T-helper 17 cell (primary cell): ENCODE data around the gene AHCYL1. TPM values are rescaled to one million over a fixed set of nuclear protein-coding genes. Genes with fewer than 3 reads are reported as not detected.

Source experiments
- ATAC-seq: fragments of 150-1000 bp; cut with Tn5 transposase; 2 replicates; pipeline ENCODE4 v1.10.0; 2021; ENCODE audit warnings: mild to moderate bottlenecking, moderate library complexity
- DNase-seq, 3 donors: peaks; one replicate each; pipeline versions ENCODE4 v3.0.0 to v3.0.0-alpha.2; 2020 to 2021
- H3K9me3 ChIP-seq: one replicate; pipeline ENCODE4 v1.7.0; 2013; ENCODE audit warnings: low read length, mild to moderate bottlenecking; ENCODE audit not compliant: control insufficient read depth, poor library complexity, severe bottlenecking
- H3K27ac Mint-ChIP-seq: one replicate; pipeline ENCODE4 v1.8.0; 2022; ENCODE audit warnings: mild to moderate bottlenecking, moderate library complexity, mixed read lengths
- H3K27me3 Mint-ChIP-seq: one replicate; pipeline ENCODE4 v1.8.0; 2022; ENCODE audit warnings: mixed read lengths
- H3K36me3 Mint-ChIP-seq: one replicate; pipeline ENCODE4 v1.8.0; 2022; ENCODE audit warnings: low read depth, mixed read lengths
- H3K4me1 Mint-ChIP-seq: one replicate; pipeline ENCODE4 v1.8.0; 2022; ENCODE audit warnings: mild to moderate bottlenecking, mixed read lengths
- H3K4me3 Mint-ChIP-seq: one replicate; pipeline ENCODE4 v1.8.0; 2022; ENCODE audit warnings: mild to moderate bottlenecking, moderate library complexity, mixed read lengths
- total RNA-seq, 4 donors: library from RNA in 2 of 4; stranded (reverse) in 2 of 4; gene quantifications; one replicate each; pipeline ENCODE4 v1.2.3 and lab custom pipeline; 2022 to 2026

Gene AHCYL1
- total RNA-seq, 2 donors from 2014 or later: 16.5 to 21.3 TPM

DNA sequence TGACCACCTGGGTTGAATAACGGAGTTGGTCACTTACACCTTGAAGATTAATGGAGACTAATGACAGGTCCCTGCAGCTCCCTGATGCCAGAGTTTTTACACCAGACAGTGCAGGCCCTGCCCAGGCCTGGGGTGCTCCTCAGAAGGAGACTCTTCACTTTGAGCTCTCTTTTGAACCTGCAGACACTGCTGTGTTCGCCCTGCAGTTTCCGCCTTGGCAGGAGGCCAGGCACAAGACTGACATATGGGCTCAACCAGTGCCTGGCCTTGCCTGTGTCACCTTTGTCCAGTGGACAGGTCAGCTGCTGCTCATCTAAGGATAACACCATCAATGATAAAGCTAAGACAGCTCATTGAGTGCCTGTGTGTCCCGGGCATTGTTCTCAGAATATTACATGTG, 55.1 kb downstream of the AHCYL1 start:
- Mint-ChIP-seq H3K4me3 (no peak overlapping the region), H3K27ac (no peak overlapping the region), H3K4me1 (peaks cover 13% of the 10 kb centered on the region), H3K36me3 (peaks cover 8% of the 10 kb centered on the region), H3K27me3 (no peaks in the 10 kb centered on the region)
- no peak for DNase-seq
- ATAC-seq: no peak
- H3K9me3 ChIP-seq: no peaks in the 10 kb centered on the region

DNA sequence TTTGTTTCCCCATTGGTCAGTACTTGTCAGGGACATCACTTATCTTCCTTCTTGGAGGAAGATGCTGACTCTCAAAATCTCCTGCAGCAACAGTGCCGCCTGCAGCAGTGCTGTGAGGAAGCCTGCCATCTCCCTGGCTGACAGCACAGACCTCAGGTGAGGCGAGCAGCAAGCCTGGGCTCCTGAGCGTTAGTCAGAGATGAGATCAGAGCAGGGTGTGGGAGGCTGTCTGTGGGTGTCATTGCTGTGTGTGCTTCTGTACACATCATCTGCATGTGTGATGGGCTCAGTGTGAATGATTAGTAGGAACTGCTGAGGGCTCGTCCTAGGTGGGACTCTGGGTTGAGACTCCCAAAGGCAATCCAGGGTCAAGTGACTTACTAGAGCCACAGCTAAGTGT, 56.0 kb downstream of the AHCYL1 start:
- Mint-ChIP-seq H3K4me1 (peaks cover 7% of the 10 kb centered on the region), H3K36me3 (peaks cover 11% of the 10 kb centered on the region), H3K27ac (no peak overlapping the region), H3K4me3 (no peak overlapping the region), H3K27me3 (no peaks in the 10 kb centered on the region)
- DNase-seq (no peak), ATAC-seq (no peak)
- H3K9me3 ChIP-seq: no peaks in the 10 kb centered on the region

DNA sequence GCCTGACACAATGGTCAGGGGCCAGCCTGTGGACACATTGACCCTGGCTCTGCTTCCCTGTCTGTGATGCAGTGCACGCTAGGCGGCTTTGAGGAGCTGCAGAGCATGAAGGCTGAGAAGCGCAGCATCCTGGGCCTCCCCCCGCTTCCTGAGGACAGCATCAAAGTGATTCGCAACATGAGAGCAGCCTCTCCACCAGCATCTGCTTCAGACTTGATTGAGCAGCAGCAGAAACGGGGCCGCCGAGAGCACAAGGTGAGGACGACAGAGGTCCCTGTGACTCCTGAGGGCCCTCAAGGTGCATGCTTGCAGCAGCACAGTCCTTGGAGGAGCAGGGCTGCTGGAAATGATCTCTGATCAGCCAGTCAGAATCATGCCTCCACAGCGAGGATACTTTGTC, 58.5 kb downstream of the AHCYL1 start:
- no peak overlapping the region for H3K4me3 Mint-ChIP-seq
- ATAC-seq (no peak), DNase-seq (no peak)
- no peak overlapping the region for H3K27ac Mint-ChIP-seq
- H3K36me3 Mint-ChIP-seq: peaks cover 14% of the 10 kb centered on the region
- H3K9me3 ChIP-seq: no peaks in the 10 kb centered on the region
- peaks cover 3% of the 10 kb centered on the region for H3K4me1 Mint-ChIP-seq
- no peaks in the 10 kb centered on the region for H3K27me3 Mint-ChIP-seq

GRCh38 chr1:110047463-110047862, 62.9 kb downstream of the AHCYL1 start:
- Mint-ChIP-seq H3K4me1 (peaks cover 3% of the 10 kb centered on the region), H3K27ac (no peak overlapping the region), H3K4me3 (no peak overlapping the region), H3K36me3 (peaks cover 20% of the 10 kb centered on the region), H3K27me3 (no peaks in the 10 kb centered on the region)
- ATAC-seq (no peak), DNase-seq (no peak)
- no peaks in the 10 kb centered on the region for H3K9me3 ChIP-seq

- H3K27me3 Mint-ChIP-seq: no peaks in the 10 kb centered on the region
- H3K27ac Mint-ChIP-seq: peak overlapping the region; percentile 39
- H3K4me3 Mint-ChIP-seq: no peak overlapping the region
- ATAC-seq (no peak), DNase-seq (no peak)
- H3K9me3 ChIP-seq: no peaks in the 10 kb centered on the region
- H3K4me1 Mint-ChIP-seq: peaks cover 6% of the 10 kb centered on the region
- H3K36me3 Mint-ChIP-seq: peaks cover 20% of the 10 kb centered on the region
Observed at GRCh38 chr1:110048240-110048639, 63.7 kb downstream of the AHCYL1 start.

DNA sequence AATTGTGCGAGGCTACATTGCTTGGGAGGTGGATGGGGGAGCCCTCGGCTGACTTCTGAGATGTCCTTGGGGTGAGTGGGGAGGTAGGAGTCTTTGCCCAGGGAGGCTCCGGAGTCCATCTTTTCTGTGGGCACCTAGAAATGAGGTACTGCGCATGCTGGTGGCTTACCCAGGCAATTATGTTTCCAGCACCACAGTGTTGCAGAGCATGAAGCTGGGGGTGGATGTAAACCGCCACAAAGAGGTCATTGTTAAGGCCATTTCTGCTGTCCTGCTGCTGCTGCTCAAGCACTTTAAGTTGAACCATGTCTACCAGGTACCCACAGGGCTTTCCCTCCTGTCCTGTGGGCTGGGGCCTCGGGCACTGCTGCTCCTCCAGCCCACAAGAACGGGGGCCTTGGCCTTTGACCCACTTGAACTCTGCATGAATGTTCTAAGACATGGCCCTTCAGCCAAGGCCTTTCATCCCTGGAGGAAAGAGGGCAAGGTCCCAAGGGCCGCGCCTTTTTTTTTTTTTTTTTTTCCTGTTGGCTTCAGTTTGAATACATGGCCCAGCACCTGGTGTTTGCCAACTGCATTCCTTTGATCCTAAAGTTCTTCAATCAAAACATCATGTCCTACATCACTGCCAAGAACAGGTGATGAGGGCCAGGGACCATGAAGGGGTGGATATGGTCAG, 64.5 kb downstream of the AHCYL1 start:
- Mint-ChIP-seq H3K4me1 (peaks cover 8% of the 10 kb centered on the region), H3K4me3 (no peak overlapping the region), H3K36me3 (peaks cover 20% of the 10 kb centered on the region), H3K27ac (no peak overlapping the region), H3K27me3 (no peaks in the 10 kb centered on the region)
- ATAC-seq: no peak
- no peaks in the 10 kb centered on the region for H3K9me3 ChIP-seq
- DNase-seq: no peak

GRCh38 chr1:110049801-110050601, 65.4 kb downstream of the AHCYL1 start:
- H3K4me3 Mint-ChIP-seq: no peak overlapping the region
- H3K27ac Mint-ChIP-seq: no peak overlapping the region
- peaks cover 19% of the 10 kb centered on the region for H3K36me3 Mint-ChIP-seq
- H3K27me3 Mint-ChIP-seq: no peaks in the 10 kb centered on the region
- peaks cover 8% of the 10 kb centered on the region for H3K4me1 Mint-ChIP-seq
- DNase-seq (no peak), ATAC-seq (no peak)
- no peaks in the 10 kb centered on the region for H3K9me3 ChIP-seq

GRCh38 chr1:110050602-110051261, 66.2 kb downstream of the AHCYL1 start:
- H3K27me3 Mint-ChIP-seq: no peaks in the 10 kb centered on the region

DNA sequence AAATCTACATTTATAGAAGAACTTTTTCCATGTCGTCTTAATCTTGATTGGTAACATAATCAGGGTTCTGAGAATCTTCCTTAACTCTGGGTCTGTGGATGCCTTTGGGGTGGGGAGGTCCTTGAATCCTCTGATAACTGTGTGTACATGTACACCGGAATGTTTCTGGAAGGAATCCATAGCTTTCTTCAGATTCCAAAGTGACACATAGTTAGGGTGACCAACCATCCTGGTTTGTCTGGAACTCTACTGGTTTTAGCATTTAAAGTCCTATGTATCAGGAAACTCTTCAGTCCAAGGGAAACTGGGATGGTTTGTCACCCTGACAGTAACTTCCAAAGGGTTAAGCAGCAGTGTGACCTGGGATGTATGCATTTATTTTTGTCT, 66.7 kb downstream of the AHCYL1 start:
- DNase-seq (no peak), ATAC-seq (no peak)
- Mint-ChIP-seq H3K27ac (peak overlapping the region; percentile 9), H3K27me3 (no peaks in the 10 kb centered on the region), H3K36me3 (peaks cover 16% of the 10 kb centered on the region), H3K4me3 (no peak overlapping the region), H3K4me1 (peaks cover 8% of the 10 kb centered on the region)
- H3K9me3 ChIP-seq: no peaks in the 10 kb centered on the region

More at GRCh38 chr1:110050602-110051261, 66.2 kb downstream of the AHCYL1 start:
- Mint-ChIP-seq H3K36me3 (peaks cover 16% of the 10 kb centered on the region), H3K4me1 (peaks cover 8% of the 10 kb centered on the region), H3K27ac (no peak overlapping the region), H3K4me3 (no peak overlapping the region)
- no peaks in the 10 kb centered on the region for H3K9me3 ChIP-seq
- no peak for DNase-seq
- ATAC-seq: no peak

DNA sequence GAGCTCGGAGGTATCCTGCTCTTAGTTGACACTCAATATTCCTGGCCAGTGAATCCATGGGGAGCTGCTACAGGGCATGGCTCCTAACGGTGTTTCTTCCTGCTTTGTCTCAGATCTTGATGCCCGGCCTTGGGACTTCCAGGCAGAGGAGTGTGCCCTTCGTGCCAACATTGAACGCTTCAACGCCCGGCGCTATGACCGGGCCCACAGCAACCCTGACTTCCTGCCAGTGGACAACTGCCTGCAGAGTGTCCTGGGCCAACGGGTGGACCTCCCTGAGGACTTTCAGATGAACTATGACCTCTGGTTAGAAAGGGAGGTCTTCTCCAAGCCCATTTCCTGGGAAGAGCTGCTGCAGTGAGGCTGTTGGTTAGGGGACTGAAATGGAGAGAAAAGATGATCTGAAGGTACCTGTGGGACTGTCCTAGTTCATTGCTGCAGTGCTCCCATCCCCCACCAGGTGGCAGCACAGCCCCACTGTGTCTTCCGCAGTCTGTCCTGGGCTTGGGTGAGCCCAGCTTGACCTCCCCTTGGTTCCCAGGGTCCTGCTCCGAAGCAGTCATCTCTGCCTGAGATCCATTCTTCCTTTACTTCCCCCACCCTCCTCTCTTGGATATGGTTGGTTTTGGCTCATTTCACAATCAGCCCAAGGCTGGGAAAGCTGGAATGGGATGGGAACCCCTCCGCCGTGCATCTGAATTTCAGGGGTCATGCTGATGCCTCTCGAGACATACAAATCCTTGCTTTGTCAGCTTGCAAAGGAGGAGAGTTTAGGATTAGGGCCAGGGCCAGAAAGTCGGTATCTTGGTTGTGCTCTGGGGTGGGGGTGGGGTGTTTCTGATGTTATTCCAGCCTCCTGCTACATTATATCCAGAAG, 69.2 kb downstream of the AHCYL1 start:
- ATAC-seq (peak; percentile 84), DNase-seq (peak; percentile 48 to 68 (median 57))
- Mint-ChIP-seq H3K36me3 (peaks cover 10% of the 10 kb centered on the region), H3K4me3 (peak overlapping the region; percentile 49), H3K4me1 (peaks cover 5% of the 10 kb centered on the region), H3K27me3 (no peaks in the 10 kb centered on the region), H3K27ac (no peak overlapping the region)
- H3K9me3 ChIP-seq: no peaks in the 10 kb centered on the region

GRCh38 chr1:110055493-110056284, 71.1 kb downstream of the AHCYL1 start:
- Mint-ChIP-seq H3K4me1 (peaks cover 8% of the 10 kb centered on the region), H3K4me3 (no peak overlapping the region), H3K27me3 (no peaks in the 10 kb centered on the region), H3K36me3 (peaks cover 10% of the 10 kb centered on the region), H3K27ac (no peak overlapping the region)
- no peak for DNase-seq
- ATAC-seq: no peak
- H3K9me3 ChIP-seq: no peaks in the 10 kb centered on the region

GRCh38 chr1:110056285-110056683, 71.7 kb downstream of the AHCYL1 start:
- Mint-ChIP-seq H3K27ac (peak overlapping the region; percentile 34), H3K36me3 (peaks cover 10% of the 10 kb centered on the region), H3K4me3 (no peak overlapping the region), H3K4me1 (peaks cover 10% of the 10 kb centered on the region), H3K27me3 (no peaks in the 10 kb centered on the region)
- H3K9me3 ChIP-seq: no peaks in the 10 kb centered on the region
- ATAC-seq (no peak), DNase-seq (no peak)
